H1 (cell line): Measurements from ENCODE around the gene CDIPT. TPM values are rescaled to one million over a fixed set of nuclear protein-coding genes. Genes with fewer than 3 reads are reported as not detected.

ENCODE experiments used
- NANOG ChIP-seq: IDR thresholded peaks from 2 replicates; pipeline ENCODE4 v1.6.1; 2011; ENCODE audit warnings: low read length, low read depth, mild to moderate bottlenecking, inconsistent platforms; ENCODE audit not compliant: insufficient read depth, poor library complexity, severe bottlenecking
- POU5F1 ChIP-seq: IDR thresholded peaks from 2 replicates; pipeline ENCODE4 v1.6.1; 2011; ENCODE audit warnings: low read depth, mild to moderate bottlenecking, low read length, moderate library complexity
- SIX5 ChIP-seq: IDR thresholded peaks from 2 replicates; pipeline ENCODE4 v1.6.1; 2011; ENCODE audit warnings: mild to moderate bottlenecking, low read depth, low read length
- polyA plus RNA-seq, 7 experiments: library from polyadenylated mRNA; depleted of rRNA in 3 of 7; stranded (reverse) in 5 of 7; unstranded in 2 of 7; fragments of >200 nt in 5 of 7; fragments of 200-250 nt in 2 of 7; gene quantifications; 1 replicate in 5 of 7; 2 replicates in 1 of 7; 4 replicates in 1 of 7; pipeline versions ENCODE4 v1.2.1 to v1.2.3, GENCODE V29; 2011 to 2013; ENCODE audit warnings: missing spikeins in 2 of 7, mixed read lengths in 2 of 7
- total RNA-seq: library from RNA; stranded (reverse); fragmentation: NEBNext Ultra II Directional; extraction: Animal tissue kit (Norgen Biotek cat#: 25700); gene quantifications from 2 replicates; pipeline ENCODE4 v1.2.1, GENCODE V29; 2021

The CDIPT gene
- total and polyA plus RNA-seq, 2 of the 8 experiments (the other 6 are each of a cell fraction or from before 2014, with no cell fraction given) = 69.2 to 140 TPM

DNA sequence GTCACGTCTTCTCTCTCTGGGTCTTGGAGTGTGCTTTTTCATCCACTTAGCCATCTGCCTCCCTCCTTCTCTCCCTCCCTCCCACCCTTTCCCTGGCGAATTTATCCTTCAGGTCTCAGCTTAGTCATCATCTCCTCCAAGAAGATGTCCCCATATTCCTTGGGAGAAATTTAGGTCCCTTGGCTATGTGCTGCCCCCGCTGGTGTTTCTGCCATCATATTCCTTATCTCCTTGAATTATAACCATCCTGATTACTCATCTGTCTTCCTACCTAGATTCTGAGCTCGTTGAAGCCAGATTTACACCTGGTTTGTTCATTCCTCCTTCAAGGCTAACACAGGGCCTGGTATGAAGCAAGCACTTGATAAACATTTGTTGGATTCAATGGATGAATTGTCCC is 31.3 kb upstream of the CDIPT start (continued):
- no peak for TF ChIP-seq SIX5
- no peak for TF ChIP-seq NANOG
- no peak for TF ChIP-seq POU5F1
